ENCODE measurements around the gene TOMT.

The TOMT gene, protein sequence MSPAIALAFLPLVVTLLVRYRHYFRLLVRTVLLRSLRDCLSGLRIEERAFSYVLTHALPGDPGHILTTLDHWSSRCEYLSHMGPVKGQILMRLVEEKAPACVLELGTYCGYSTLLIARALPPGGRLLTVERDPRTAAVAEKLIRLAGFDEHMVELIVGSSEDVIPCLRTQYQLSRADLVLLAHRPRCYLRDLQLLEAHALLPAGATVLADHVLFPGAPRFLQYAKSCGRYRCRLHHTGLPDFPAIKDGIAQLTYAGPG

DNA sequence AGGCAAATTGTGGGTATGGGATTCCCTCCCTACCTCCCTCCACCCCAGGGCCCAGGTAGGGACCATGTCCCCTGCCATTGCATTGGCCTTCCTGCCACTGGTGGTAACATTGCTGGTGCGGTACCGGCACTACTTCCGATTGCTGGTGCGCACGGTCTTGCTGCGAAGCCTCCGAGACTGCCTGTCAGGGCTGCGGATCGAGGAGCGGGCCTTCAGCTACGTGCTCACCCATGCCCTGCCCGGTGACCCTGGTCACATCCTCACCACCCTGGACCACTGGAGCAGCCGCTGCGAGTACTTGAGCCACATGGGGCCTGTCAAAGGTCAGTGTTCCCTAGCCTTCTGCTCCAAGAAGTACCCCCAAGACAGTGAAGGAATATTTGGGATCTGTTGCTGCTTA is at the start of gene TOMT:
TOMT (plus strand) TSS at position 37 of the 400 bp plus-strand sequence; CDS start at position 65, 28 bp downstream.
- DNase-seq (ENCODE audit: low read depth in 2 of 2) = no peak

DNA sequence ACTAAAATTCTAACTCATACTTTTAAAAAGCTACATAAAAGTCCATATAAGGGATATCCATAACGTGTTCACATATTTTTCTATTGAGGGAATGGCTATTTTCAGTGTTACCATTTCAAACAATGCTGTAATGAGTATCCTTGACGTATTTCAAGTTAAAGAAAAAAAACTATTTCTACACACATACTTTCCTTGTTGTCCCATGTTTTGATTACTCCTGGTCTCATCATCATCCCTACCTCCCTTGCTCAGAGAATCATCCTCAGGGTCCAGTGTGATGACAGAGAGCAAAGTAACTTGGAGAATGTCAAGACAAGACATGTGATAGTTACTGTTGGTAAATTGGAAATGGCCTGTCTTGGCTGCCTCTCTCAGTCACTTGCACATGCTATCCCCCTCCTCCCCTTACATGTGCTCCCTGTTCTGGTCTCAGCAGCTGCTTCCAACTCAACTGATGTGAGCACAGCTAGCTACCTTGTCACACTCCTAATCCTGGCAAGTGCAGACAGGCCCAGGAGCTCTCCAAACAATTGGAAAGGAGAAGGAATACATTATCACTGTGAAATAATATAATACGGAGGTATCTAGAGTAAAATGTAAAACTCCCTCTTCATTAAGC is 47.2 kb upstream of the TOMT start:
- DNase-seq (ENCODE audit: low read depth in 2 of 2) = no peak

- DNase-seq (ENCODE audit: low read depth in 2 of 2) = no peak
Measured at GRCh38 chr11:72061739-72062396, 43.9 kb upstream of the TOMT start.

DNA sequence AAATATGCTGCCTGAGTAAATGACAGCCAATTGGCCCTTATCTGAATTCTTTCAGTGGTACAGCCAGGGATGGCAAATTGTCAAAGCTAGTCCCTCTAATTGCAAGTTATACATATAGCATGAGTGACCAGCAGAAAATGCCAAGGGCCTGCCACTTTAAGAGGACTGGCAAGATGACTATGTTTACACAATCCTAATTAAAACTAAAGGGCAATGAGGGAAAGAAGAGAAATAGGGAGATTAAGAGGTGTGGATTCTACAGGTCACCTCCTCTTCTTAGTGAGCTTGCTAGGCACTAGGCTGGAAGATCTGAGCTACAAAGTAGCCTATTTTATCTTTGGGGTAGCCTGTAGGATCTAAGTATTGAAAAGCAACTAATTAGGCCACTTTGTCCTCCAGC is 38.9 kb upstream of the TOMT start:
- DNase-seq (ENCODE audit: low read depth in 2 of 2) = no peak

DNA sequence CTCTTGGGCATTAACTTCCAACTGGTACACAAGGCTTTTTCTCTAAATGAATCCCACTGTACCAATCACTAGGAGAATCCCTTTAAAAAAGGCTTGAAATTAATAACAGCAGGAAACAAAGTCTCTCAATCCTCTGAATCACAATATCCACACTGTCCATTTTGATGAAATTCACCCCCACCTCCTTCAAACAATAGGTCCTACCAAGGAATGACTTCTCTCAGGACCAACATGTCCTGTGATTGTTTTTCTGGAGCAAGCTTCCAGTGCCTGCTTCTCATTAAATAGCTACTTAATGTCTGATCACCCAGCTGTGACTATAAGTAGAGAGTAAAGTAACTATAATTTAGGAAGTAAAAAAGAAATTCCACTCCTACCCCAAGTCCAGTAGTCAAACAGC is 38.5 kb upstream of the TOMT start:
- no peak for DNase-seq (ENCODE audit: low read depth in 2 of 2)

DNA sequence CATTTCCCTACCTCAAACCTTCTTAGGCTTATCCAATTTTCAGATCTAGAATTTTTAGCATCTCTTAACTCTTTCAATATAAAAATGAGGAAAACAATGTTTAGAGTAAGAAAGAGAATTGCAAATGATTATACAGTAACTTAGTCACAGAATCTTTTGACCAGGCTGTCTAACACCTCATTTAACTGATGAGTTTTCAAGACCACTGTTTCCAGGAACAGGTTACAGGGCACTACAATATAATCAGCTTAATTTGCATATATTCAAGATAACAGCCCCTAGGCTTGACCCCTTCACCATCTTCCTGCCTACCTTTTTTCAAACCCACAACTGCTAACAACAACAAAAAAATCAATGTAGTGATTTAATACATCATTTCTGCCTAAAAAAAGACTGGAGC is 38.0 kb upstream of the TOMT start:
- no peak for DNase-seq (ENCODE audit: low read depth in 2 of 2)

DNA sequence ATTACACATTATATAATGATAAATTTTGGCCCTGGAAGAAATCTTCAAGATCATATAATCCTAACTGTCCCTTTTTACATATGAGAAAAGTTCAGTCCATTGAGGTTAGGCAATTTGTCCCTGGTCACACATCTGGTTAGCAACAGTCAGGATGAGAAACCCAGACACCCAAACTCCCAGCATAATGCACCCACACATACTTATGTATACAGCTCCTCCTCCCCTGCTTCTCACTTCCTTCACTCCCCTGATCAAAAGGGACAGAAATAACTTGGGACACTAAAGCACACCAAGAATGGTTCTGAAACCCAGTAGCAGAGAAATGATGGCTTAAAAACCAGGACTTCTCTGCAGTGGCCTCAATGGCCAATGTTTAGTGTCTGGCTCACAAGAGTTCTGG is 36.5 kb upstream of the TOMT start:
- DNase-seq (ENCODE audit: low read depth in 2 of 2) = no peak

- DNase-seq (ENCODE audit: low read depth in 2 of 2) = no peak
Measured at GRCh38 chr11:72069787-72070251, 35.9 kb upstream of the TOMT start.

DNA sequence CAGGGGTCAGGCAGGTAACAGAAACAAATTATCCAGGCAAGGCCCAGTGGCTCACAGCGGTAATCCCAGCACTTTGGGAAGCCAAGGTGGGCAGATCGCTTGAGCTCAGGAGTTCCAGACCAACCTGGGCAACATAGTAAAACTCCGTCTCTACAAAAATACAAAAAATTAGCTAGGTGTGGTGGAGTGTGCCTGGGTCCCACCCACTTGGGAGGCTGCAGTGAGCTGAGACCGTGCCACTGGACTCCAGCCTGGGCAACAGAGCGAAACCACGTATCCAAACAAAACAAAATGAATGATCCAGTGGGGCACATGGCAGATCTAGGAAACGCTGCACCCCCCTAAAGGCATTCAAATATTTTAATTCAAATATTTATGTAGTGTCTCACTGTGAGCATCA is 35.2 kb upstream of the TOMT start:
- DNase-seq (ENCODE audit: low read depth in 2 of 2) = no peak

DNA sequence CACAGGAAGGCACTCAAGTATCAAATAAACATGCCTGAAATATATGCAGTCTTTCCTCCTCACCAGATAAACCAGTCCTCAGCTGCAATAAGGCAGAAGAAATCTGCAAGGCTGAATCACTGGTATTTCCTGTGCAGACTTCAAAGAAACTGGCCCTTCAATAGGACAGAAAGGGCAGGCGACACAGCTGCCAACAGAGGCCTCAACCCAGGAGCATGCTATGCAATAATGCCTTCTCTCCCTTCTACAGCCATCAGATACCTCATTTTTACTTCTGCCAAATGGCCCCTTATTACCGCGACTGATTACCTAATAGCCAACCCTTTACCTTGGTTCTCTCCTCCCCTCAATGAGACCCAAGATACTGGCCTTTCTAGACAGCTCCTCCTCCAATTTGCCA is 33.4 kb upstream of the TOMT start:
- DNase-seq (ENCODE audit: low read depth in 2 of 2) = no peak

- DNase-seq (ENCODE audit: low read depth in 2 of 2) = no peak
Measured at GRCh38 chr11:72075109-72075508, 30.6 kb upstream of the TOMT start.

GRCh38 chr11:72075756-72076155 is 30.0 kb upstream of the TOMT start:
- DNase-seq (ENCODE audit: low read depth in 2 of 2) = no peak

DNA sequence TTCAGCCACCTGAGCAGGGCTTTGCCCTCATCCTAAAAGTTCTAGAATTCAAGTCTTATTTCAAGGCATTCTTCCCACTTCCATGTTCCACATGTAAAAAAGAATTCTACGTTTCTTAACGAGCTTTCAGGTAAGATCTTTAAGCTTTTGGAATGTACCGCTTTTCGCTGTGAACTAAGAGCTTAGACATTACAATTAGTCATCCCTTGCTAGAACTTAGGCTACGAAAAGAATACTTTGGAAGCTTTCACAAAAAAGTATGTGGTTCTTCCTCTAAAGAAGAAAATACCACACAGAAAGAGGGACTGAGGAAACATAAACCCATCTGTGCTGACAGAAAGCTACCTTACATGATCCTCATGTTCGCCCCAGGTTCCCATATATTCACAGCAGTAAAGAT is 27.2 kb upstream of the TOMT start:
- no peak for DNase-seq (ENCODE audit: low read depth in 2 of 2)

GRCh38 chr11:72079819-72080325 is 25.9 kb upstream of the TOMT start:
- no peak for DNase-seq (ENCODE audit: low read depth in 2 of 2)

DNA sequence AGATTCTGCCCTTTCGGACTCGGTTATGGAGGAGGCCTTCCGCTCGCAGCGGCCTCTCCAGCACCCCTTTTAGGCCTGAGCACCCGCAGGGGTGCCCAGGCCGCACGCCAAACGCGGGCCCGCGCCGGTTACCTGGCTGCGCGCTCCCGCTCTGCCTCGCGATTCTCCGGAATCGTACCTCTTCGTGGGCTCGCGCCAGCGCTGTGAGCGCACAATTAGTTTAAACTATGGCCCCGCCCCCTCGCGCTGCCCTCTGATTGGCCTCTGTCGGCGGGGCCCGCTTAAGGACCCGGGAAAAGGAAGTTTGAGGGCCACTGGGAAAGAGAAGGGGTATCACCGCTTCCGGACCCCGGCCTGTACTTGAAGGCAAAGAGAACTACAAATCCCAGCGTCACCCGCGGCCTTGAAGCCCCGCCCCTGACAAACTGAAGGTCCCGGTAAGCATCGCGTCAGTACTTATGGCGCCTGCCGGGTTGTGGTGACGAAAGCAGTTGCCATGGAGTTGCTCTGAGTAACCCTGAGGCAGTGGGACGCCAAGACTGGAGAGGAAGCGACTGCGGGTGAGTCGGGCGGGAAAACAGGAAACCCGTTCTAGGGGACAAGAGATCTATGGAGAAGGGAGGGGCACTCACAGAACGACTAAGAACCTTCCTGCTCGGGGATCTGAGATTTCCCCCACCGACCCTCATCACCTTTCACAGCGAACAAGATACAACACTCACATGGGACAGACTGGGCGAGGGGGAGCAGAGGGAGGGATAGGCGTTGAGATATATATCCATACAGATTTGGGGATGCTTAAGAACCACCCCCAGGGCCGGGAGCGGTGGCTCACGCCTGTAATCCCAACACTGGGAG is 25.2 kb upstream of the TOMT start, which contains the start of the genes LRRC51 and NUMA1:
LRRC51 (plus strand) TSS at position 525 of the 858 bp plus-strand sequence. CDS start 8,234 bp downstream, outside the sequence.
NUMA1 (minus strand) TSS at position 217 of the 858 bp plus-strand sequence. CDS start 44,599 bp downstream, outside the sequence.
- DNase-seq (ENCODE audit: low read depth in 2 of 2) = peak; percentile 97 to 99

DNA sequence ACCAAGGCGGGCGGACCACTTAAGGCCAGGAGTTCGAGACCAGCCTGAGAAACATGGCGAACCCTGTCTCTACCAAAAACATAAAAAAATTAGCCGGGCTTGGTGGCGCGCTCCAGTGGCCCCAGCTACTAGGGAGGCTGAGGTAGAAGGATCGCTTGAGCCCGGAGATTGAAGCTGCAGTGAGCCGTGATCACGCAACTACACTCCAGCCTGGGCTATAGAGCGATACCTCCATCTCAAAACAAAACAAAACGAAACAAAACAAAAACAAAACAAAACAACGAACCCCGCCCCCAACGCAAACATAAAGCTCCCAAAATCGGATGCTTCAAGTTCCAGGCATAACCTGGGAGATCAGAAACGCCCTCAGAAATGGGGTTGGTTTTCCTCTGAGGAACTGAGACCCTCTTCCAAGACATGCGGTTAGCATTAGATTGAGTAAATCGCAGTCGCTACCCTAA is 24.5 kb upstream of the TOMT start:
- DNase-seq (ENCODE audit: low read depth in 2 of 2) = no peak

- no peak for DNase-seq (ENCODE audit: low read depth in 2 of 2)
Measured at GRCh38 chr11:72081821-72082453, 23.8 kb upstream of the TOMT start.

DNA sequence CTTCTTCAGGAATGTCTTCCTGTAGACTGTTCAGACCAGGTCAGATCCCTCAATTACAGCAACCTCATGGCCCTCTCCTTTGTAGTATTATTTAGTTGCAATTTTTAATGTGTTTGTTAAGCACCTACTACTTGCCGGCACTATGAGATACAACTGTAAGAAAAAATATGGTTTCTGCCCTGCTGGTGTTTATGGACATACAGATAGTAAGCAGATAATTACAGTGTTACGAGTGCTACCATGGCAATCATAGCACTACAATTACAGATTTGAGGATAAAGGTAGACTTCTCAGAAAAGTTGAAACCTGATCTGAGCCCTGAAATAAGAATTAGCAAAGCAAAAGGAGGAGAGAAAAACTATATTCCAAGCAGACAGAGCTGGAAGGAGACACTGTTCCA is 22.3 kb upstream of the TOMT start:
- DNase-seq (ENCODE audit: low read depth in 2 of 2) = no peak

GRCh38 chr11:72084076-72084475 is 21.6 kb upstream of the TOMT start:
- DNase-seq (ENCODE audit: low read depth in 2 of 2) = no peak

DNA sequence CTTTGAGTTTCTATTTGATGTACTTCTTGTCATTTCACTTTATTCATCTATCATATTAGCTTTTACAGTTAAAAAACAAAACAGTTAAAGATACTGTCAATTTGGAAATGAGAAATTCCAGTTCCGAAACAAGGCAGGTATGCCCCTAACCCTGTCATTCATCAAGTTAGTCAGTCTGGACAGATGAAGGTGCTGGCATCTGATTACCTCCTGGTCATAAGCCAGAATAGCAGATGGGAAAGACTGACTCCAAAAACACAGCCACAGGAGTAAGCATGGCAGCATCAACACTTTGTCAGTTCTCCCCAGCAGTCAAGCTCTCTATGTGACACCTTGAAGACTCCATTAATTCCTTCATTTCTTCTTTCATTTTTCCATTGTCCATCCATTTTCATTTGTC is 20.8 kb upstream of the TOMT start:
- DNase-seq (ENCODE audit: low read depth in 2 of 2) = no peak

Measured in stimulated activated CD8-positive, alpha-beta memory T cell treated with anti-CD3 and anti-CD28 coated beads, Interleukin-15, amount 100 ng/mL, for 4 hours (primary cell).